DND-41 (cell line): ENCODE results near the gene NCLN.

Experiments
- CTCF ChIP-seq: IDR thresholded peaks from 2 replicates; pipeline ENCODE4 v1.5.1; 2012; ENCODE audit warnings: borderline replicate concordance, low read length, moderate library complexity, mild to moderate bottlenecking; ENCODE audit not compliant: poor library complexity, severe bottlenecking; ENCODE audit errors: extremely low read depth
- EZH2 ChIP-seq: IDR thresholded peaks from 3 replicates; pipeline ENCODE4 v1.6.1; 2012; ENCODE audit warnings: borderline replicate concordance, low read depth, mild to moderate bottlenecking, moderate library complexity, low read length, inconsistent platforms; ENCODE audit not compliant: severe bottlenecking

GRCh38 chr19:3184847-3185460 lies 776 bp upstream of the NCLN start:
- TF ChIP-seq CTCF (no peak), EZH2 (no peak)
